ENCODE data around the gene RSPH6A. TPM values are rescaled to one million over a fixed set of nuclear protein-coding genes. Genes with fewer than 3 reads are reported as not detected.
A peak's percentile ranks its signal among the peaks of the same experiment; 100 is the strongest.

RSPH6A gene
- total and polyA plus RNA-seq, 10 of the 15 experiments (the other 5 are each of a cell fraction or from before 2014, with no cell fraction given): 0.03 to 0.41 (median 0.22) TPM; not detected in 4

GRCh38 chr19:45792470-45793177 is 22.5 kb downstream of the RSPH6A start, which contains the start of gene DMWD (continued):
- TF ChIP-seq, protein P1, sequence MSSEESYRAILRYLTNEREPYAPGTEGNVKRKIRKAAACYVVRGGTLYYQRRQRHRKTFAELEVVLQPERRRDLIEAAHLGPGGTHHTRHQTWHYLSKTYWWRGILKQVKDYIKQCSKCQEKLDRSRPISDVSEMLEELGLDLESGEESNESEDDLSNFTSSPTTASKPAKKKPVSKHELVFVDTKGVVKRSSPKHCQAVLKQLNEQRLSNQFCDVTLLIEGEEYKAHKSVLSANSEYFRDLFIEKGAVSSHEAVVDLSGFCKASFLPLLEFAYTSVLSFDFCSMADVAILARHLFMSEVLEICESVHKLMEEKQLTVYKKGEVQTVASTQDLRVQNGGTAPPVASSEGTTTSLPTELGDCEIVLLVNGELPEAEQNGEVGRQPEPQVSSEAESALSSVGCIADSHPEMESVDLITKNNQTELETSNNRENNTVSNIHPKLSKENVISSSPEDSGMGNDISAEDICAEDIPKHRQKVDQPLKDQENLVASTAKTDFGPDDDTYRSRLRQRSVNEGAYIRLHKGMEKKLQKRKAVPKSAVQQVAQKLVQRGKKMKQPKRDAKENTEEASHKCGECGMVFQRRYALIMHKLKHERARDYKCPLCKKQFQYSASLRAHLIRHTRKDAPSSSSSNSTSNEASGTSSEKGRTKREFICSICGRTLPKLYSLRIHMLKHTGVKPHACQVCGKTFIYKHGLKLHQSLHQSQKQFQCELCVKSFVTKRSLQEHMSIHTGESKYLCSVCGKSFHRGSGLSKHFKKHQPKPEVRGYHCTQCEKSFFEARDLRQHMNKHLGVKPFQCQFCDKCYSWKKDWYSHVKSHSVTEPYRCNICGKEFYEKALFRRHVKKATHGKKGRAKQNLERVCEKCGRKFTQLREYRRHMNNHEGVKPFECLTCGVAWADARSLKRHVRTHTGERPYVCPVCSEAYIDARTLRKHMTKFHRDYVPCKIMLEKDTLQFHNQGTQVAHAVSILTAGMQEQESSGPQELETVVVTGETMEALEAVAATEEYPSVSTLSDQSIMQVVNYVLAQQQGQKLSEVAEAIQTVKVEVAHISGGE (CRISPR knock-in tag; IDR thresholded peaks at IDR 0.05): 0 out of 2 replicates have a peak, but pooled peaks have one; percentile 32
- peak; percentile 89 for TF ChIP-seq LARP7 (IDR thresholded peaks at IDR 0.05)
- TF ChIP-seq NR2C1 (IDR thresholded peaks at IDR 0.05): peak; percentile 61
- no peak for TF ChIP-seq RCOR1 (conservative IDR thresholded peaks at IDR 0.05; ENCODE audit: low read depth, low read length)
- no peak for TF ChIP-seq CUX1 (IDR thresholded peaks at IDR 0.05; ENCODE audit: insufficient replicate concordance, low read depth, low read length)
- TF ChIP-seq CBFB (IDR thresholded peaks at IDR 0.05; ENCODE audit: low read depth): peak; percentile 82; the same call in 1 of the 2 replicates
- peak; percentile 96 for TF ChIP-seq PBX3 (IDR thresholded peaks at IDR 0.05; ENCODE audit: insufficient replicate concordance, low read depth, low read length)
- peak; percentile 99 for TF ChIP-seq BMI1 (IDR thresholded peaks at IDR 0.05; ENCODE audit: borderline replicate concordance)
- no peak; the same call in 1 of the 2 replicates for TF ChIP-seq RFX5 (IDR thresholded peaks at IDR 0.05; ENCODE audit: low read depth, low read length)
- peak; percentile 87 for TF ChIP-seq GABPA (IDR thresholded peaks at IDR 0.05; ENCODE audit: low read depth)
- TF ChIP-seq TAF1 (IDR thresholded peaks at IDR 0.05; ENCODE audit: borderline replicate concordance, low read depth, low read length): peak; percentile 73; the same call in 1 of the 2 replicates
- peak; percentile 75 for TF ChIP-seq SMARCA5 (IDR thresholded peaks at IDR 0.05)
- peak; percentile 83 for TF ChIP-seq KLF5 (IDR thresholded peaks at IDR 0.05; ENCODE audit: partially characterized antibody)
- TF ChIP-seq ZNF384 (IDR thresholded peaks at IDR 0.05; ENCODE audit: borderline replicate concordance, low read depth, low read length): peak; percentile 85
